Transverse colon (tissue), 4 donors: ENCODE results near the gene PRTG.

ENCODE experiments used
- CTCF ChIP-seq, 5 experiments: fragments of 200-600 bp in 3 of 5; fragments of 450-650 bp in 2 of 5; sonication (generic) in 3 of 5; IDR thresholded peaks; 1 replicate in 2 of 5; 2 replicates in 3 of 5; pipeline ENCODE4 v1.5.1; 2016 to 2017; ENCODE audit warnings: antibody characterized with exemption in 5 of 5, inconsistent platforms in 3 of 5, mild to moderate bottlenecking in 2 of 5, moderate library complexity in 1 of 5
- POLR2AphosphoS5 ChIP-seq, 3 donors: sonication (generic); formaldehyde crosslinking; IDR thresholded peaks; one replicate each; pipeline ENCODE4 v1.6.1; 2016; ENCODE audit warnings: antibody characterized with exemption in 3 of 3

- no peak for TF ChIP-seq POLR2AphosphoS5 (IDR thresholded peaks at IDR 0.05)
- no peak for TF ChIP-seq CTCF (IDR thresholded peaks at IDR 0.05)
Measured at GRCh38 chr15:55742498-55742926, 440 bp downstream of the PRTG start.
